Measurements from ENCODE around the gene TMTC4.
"Not testable (repeated sequence)": the region's sequence is repeated elsewhere in the genome, so short reads cannot be mapped to it uniquely, and the experiment has no call there.

Gene TMTC4

DNA sequence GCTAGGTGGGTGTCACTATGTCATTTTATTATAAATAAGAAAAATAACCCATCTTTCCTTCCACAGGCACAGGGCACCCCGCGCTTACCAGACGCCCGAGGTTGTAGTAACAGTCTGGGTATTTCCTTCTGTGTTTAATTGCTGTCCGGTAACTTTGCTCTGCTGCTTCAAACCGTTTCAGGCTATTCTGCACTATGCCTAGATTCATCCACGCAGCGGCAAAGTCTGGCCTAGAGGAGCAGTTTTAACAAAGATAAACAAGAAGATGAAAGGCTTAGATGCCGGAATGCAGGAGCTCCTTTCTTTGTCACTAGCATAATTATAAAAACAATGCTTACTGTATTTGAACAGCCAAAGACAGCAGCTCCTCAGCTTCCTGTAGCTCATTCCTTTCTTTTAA, 49.1 kb downstream of the TMTC4 start:
- Histone ChIP-seq H3K79me2 (no peaks in the 10 kb centered on the region), H3K9ac (no peak overlapping the region), H3K4me2 (ENCODE audit: low read length) (no peak overlapping the region), H3K27ac (no peak overlapping the region), H3K4me3 (ENCODE audit: low read depth, low read length) (no peak overlapping the region), H3K9me3 (ENCODE audit: control insufficient read depth, low read length) (no peaks in the 10 kb centered on the region), H3K4me1 (no peaks in the 10 kb centered on the region), H3K36me3 (ENCODE audit: control insufficient read depth, insufficient read depth, low read length) (no peaks in the 10 kb centered on the region), H3K27me3 (ENCODE audit: control insufficient read depth, insufficient read depth, low read length) (no peaks in the 10 kb centered on the region), H2AFZ (no peak overlapping the region)
- TF ChIP-seq, protein P1, sequence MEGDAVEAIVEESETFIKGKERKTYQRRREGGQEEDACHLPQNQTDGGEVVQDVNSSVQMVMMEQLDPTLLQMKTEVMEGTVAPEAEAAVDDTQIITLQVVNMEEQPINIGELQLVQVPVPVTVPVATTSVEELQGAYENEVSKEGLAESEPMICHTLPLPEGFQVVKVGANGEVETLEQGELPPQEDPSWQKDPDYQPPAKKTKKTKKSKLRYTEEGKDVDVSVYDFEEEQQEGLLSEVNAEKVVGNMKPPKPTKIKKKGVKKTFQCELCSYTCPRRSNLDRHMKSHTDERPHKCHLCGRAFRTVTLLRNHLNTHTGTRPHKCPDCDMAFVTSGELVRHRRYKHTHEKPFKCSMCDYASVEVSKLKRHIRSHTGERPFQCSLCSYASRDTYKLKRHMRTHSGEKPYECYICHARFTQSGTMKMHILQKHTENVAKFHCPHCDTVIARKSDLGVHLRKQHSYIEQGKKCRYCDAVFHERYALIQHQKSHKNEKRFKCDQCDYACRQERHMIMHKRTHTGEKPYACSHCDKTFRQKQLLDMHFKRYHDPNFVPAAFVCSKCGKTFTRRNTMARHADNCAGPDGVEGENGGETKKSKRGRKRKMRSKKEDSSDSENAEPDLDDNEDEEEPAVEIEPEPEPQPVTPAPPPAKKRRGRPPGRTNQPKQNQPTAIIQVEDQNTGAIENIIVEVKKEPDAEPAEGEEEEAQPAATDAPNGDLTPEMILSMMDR (IDR thresholded peaks at IDR 0.05) = no peak

DNA sequence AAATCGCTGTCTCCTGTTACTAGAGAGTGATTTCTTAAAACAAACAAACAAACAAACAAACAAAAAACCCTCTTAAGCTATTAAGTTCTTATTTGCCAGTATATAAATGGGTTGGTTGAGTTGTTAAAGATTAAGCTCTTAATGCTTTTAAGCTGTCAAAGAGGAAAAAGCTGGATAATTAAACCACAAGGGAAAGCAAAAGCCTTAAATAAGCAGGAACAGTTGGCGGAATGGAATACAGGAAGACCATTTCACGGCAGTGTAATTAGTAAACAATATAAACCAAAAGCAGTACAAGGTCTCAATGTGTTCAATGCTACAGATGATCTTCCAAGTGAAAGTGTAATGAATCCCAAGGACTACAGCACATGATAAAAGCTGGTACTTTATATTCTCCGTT, 53.8 kb downstream of the TMTC4 start:
- Histone ChIP-seq H3K36me3 (ENCODE audit: control insufficient read depth, insufficient read depth, low read length) (no peaks in the 10 kb centered on the region), H3K9me3 (ENCODE audit: control insufficient read depth, low read length) (no peaks in the 10 kb centered on the region), H3K79me2 (no peaks in the 10 kb centered on the region), H3K4me1 (no peaks in the 10 kb centered on the region), H3K9ac (no peak overlapping the region), H3K4me3 (ENCODE audit: low read depth, low read length) (no peak overlapping the region), H3K27ac (no peak overlapping the region), H2AFZ (no peak overlapping the region), H3K27me3 (ENCODE audit: control insufficient read depth, insufficient read depth, low read length) (no peaks in the 10 kb centered on the region), H3K4me2 (ENCODE audit: low read length) (no peak overlapping the region)
- TF ChIP-seq, protein P1 (IDR thresholded peaks at IDR 0.05) = no peak

DNA sequence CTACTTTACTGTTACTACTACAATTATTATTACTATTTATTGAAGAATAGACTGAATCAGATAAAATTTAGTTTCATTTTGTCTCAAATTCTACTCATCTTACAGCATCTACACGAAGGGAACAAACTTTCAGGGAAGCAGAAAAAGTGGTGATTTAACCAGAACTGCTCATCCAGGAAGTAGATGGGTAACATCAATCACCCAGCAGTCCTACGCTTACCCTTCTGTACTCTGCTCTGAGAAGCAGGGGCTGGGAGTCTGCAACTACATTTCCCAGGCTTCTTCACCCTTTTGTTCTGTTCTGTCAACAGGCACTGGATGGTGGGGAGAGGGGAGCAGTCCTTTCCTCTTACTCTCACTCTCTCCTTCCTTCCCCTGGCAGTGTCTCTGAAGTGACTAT, 54.7 kb downstream of the TMTC4 start:
- Histone ChIP-seq H3K9me3 (ENCODE audit: control insufficient read depth, low read length) (no peaks in the 10 kb centered on the region), H3K4me3 (ENCODE audit: low read depth, low read length) (no peak overlapping the region), H2AFZ (no peak overlapping the region), H3K4me1 (no peaks in the 10 kb centered on the region), H3K79me2 (no peaks in the 10 kb centered on the region), H3K4me2 (ENCODE audit: low read length) (no peak overlapping the region), H3K27me3 (ENCODE audit: control insufficient read depth, insufficient read depth, low read length) (no peaks in the 10 kb centered on the region), H3K27ac (no peak overlapping the region), H3K9ac (no peak overlapping the region), H3K36me3 (ENCODE audit: control insufficient read depth, insufficient read depth, low read length) (no peaks in the 10 kb centered on the region)
- TF ChIP-seq, protein P1 (IDR thresholded peaks at IDR 0.05) = no peak

DNA sequence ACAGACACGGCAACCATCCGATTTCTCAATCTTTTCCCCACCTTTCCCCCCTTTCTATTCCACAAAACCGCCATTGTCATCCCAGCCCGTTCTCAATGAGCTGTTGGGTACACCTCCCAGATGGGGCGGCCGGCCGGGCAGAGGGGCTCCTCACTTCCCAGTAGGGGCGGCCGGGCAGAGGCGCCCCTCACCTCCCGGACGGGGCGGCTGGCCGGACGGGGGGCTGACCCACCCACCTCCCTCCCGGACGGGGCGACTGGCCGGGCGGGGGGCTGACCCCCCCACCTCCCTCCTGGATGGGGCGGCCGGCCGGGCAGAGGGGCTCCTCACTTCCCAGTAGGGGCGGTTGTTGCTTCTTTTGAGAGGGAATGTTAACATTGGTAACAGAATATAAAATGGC, 55.7 kb downstream of the TMTC4 start:
- H3K36me3 ChIP-seq (ENCODE audit: control insufficient read depth, insufficient read depth, low read length); H3K4me2 ChIP-seq (ENCODE audit: low read length); H3K27me3 ChIP-seq (ENCODE audit: control insufficient read depth, insufficient read depth, low read length); H3K9me3 ChIP-seq (ENCODE audit: control insufficient read depth, low read length); H3K9ac ChIP-seq; H3K4me3 ChIP-seq (ENCODE audit: low read depth, low read length); H3K79me2 ChIP-seq; H3K4me1 ChIP-seq; H2AFZ ChIP-seq; H3K27ac ChIP-seq: not testable (repeated sequence)

DNA sequence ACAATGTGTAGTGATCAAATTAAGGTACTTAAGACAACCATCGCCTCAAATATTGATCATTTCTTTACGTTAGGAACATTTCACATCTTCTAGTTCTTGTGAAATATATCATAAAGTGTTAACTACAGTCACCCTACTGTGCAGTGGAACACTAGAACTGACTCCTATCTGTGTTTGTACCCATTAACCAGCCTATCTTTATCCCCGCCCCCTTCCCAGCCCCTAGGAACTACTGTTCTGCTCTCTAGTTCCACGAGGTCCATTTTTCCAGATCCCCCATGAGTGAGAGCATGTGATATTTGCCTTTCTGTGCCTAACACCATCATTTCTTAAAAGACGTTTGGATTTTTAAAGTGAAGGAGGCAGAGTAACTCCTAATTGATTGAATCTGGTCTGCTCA, 61.6 kb downstream of the TMTC4 start:
- Histone ChIP-seq H3K9ac (no peak overlapping the region), H3K27ac (no peak overlapping the region), H3K36me3 (ENCODE audit: control insufficient read depth, insufficient read depth, low read length) (no peaks in the 10 kb centered on the region), H3K79me2 (no peaks in the 10 kb centered on the region), H3K4me3 (ENCODE audit: low read depth, low read length) (no peak overlapping the region), H3K27me3 (ENCODE audit: control insufficient read depth, insufficient read depth, low read length) (no peaks in the 10 kb centered on the region), H3K4me1 (no peaks in the 10 kb centered on the region), H3K9me3 (ENCODE audit: control insufficient read depth, low read length) (no peaks in the 10 kb centered on the region), H3K4me2 (ENCODE audit: low read length) (no peak overlapping the region), H2AFZ (no peak overlapping the region)
- TF ChIP-seq, protein P1 (IDR thresholded peaks at IDR 0.05) = no peak

Measured in parathyroid adenoma (tissue), 2 donors.